Neural cell (in vitro differentiated cells): ENCODE measurements around the gene MYO7A. TPM values are rescaled to one million over a fixed set of nuclear protein-coding genes. Genes with fewer than 3 reads are reported as not detected.

Source experiments
- H2AFZ ChIP-seq: fragments of 200-600, 300-800 bp; sonication (generic), shearing (Covaris generic); 2 replicates; pipeline ENCODE4 v1.6.0; 2014; ENCODE audit warnings: low read depth, mild to moderate bottlenecking, antibody characterized with exemption, low read length, moderate library complexity
- H3F3A ChIP-seq: fragments of 200-600 bp; shearing (Covaris generic); 2 replicates; pipeline ENCODE4 v1.6.1; 2016; ENCODE audit warnings: mild to moderate bottlenecking, moderate library complexity, mixed read lengths, antibody characterized with exemption, low read length; ENCODE audit not compliant: insufficient read depth, poor library complexity, severe bottlenecking
- H3K27ac ChIP-seq: fragments of 200-600, 300-800 bp; sonication (generic), shearing (Covaris generic); 2 replicates; pipeline ENCODE4 v1.5.1; 2014; ENCODE audit warnings: mild to moderate bottlenecking, low read length, moderate library complexity
- H3K27me3 ChIP-seq: fragments of 300-800, 200-600 bp; sonication (generic), shearing (Covaris generic); 2 replicates; pipeline ENCODE4 v1.6.0; 2014; ENCODE audit warnings: mild to moderate bottlenecking, low read depth, low read length, moderate library complexity; ENCODE audit not compliant: insufficient read depth
- H3K36me3 ChIP-seq: fragments of 300-800, 200-600 bp; sonication (generic), shearing (Covaris generic); 2 replicates; pipeline ENCODE4 v1.5.1; 2014; ENCODE audit warnings: mild to moderate bottlenecking, antibody characterized with exemption, low read length, moderate library complexity; ENCODE audit not compliant: insufficient read depth
- H3K4me2 ChIP-seq: fragments of 300-800, 200-600 bp; sonication (generic), shearing (Covaris generic); 2 replicates; pipeline ENCODE4 v1.6.0; 2014; ENCODE audit warnings: mild to moderate bottlenecking, low read length
- H3K4me3 ChIP-seq: fragments of 300-800, 200-600 bp; sonication (generic), shearing (Covaris generic); 2 replicates; pipeline ENCODE4 v1.5.1; 2014; ENCODE audit warnings: mild to moderate bottlenecking, low read length, moderate library complexity
- H3K79me2 ChIP-seq: fragments of 200-600 bp; shearing (Covaris generic); replicated peaks from 2 replicates; pipeline ENCODE4 v1.6.0; 2014; ENCODE audit warnings: mild to moderate bottlenecking, low read length, moderate library complexity; ENCODE audit not compliant: insufficient read depth
- H3K9ac ChIP-seq: fragments of 300-800, 200-600 bp; sonication (generic), shearing (Covaris generic); 2 replicates; pipeline ENCODE4 v1.6.1; 2016; ENCODE audit warnings: mild to moderate bottlenecking, low read length, mixed read lengths
- H3K9me2 ChIP-seq: fragments of 200-600 bp; shearing (Covaris generic); 2 replicates; pipeline ENCODE4 v1.6.1; 2016; ENCODE audit warnings: mild to moderate bottlenecking, low read length, mixed read lengths; ENCODE audit not compliant: insufficient read depth
- H3K9me3 ChIP-seq: fragments of 200-600, 300-800 bp; sonication (generic), shearing (Covaris generic); 2 replicates; pipeline ENCODE4 v1.6.1; 2016; ENCODE audit warnings: mild to moderate bottlenecking, mixed run types, low read length, moderate library complexity, mixed read lengths
- H4K20me1 ChIP-seq: fragments of 200-600 bp; shearing (Covaris generic); 2 replicates; pipeline ENCODE4 v1.6.1; 2016; ENCODE audit warnings: mild to moderate bottlenecking, mixed run types; ENCODE audit not compliant: insufficient read depth
- EP300 ChIP-seq: fragments of 450-650 bp; conservative IDR thresholded peaks from 2 replicates; pipeline ENCODE4 v1.6.1; 2014; ENCODE audit warnings: antibody characterized with exemption, mild to moderate bottlenecking, moderate library complexity; ENCODE audit not compliant: poor library complexity, severe bottlenecking
- EZH2 ChIP-seq: fragments of 200-600, 300-800 bp; shearing (Covaris generic), sonication (generic); IDR thresholded peaks from 2 replicates; pipeline ENCODE4 v1.6.1; 2014; ENCODE audit warnings: antibody characterized with exemption, low read length, borderline replicate concordance, mild to moderate bottlenecking; ENCODE audit not compliant: insufficient read depth, poor library complexity, severe bottlenecking
- MXI1 ChIP-seq: fragments of 450-650 bp; conservative IDR thresholded peaks from 2 replicates; pipeline ENCODE4 v1.6.1; 2014; ENCODE audit warnings: antibody characterized with exemption, mild to moderate bottlenecking; ENCODE audit not compliant: poor library complexity, severe bottlenecking
- POLR2AphosphoS5 ChIP-seq: IDR thresholded peaks from 2 replicates; pipeline ENCODE4 v1.6.1; 2012
- RAD21 ChIP-seq: fragments of 450-650 bp; conservative IDR thresholded peaks from 2 replicates; pipeline ENCODE4 v1.6.1; 2014; ENCODE audit warnings: antibody characterized with exemption, mild to moderate bottlenecking, moderate library complexity
- SMC3 ChIP-seq: fragments of 450-650 bp; conservative IDR thresholded peaks from 2 replicates; pipeline ENCODE4 v1.6.1; 2014; ENCODE audit warnings: antibody characterized with exemption, mild to moderate bottlenecking, moderate library complexity; ENCODE audit not compliant: poor library complexity
- TAF1 ChIP-seq: IDR thresholded peaks from 2 replicates; pipeline ENCODE4 v1.6.1; 2012; ENCODE audit warnings: low read depth
- polyA plus RNA-seq: library from polyadenylated mRNA; depleted of rRNA; stranded (reverse); fragments of >200 nt; gene quantifications from 2 replicates; pipeline ENCODE4 v1.2.3, GENCODE V29; 2014
- TF ChIP-seq, protein P1 (sequence below): fragments of 450-650 bp; IDR thresholded peaks from 2 replicates; pipeline ENCODE4 v1.5.1; 2014; ENCODE audit warnings: antibody characterized with exemption, mild to moderate bottlenecking, moderate library complexity; ENCODE audit not compliant: poor library complexity, severe bottlenecking
- TF ChIP-seq, protein P2 (sequence below): IDR thresholded peaks from 2 replicates; pipeline ENCODE4 v1.6.1; 2012; ENCODE audit warnings: borderline replicate concordance

Gene MYO7A
- polyA plus RNA-seq, 1 donor from 2014 or later = 0.61 TPM

GRCh38 chr11:77143405-77144020 lies 15.5 kb downstream of the MYO7A start:
- H2AFZ ChIP-seq = no peak overlapping the region
- H4K20me1 ChIP-seq = no peaks in the 10 kb centered on the region
- TF ChIP-seq, protein P1, sequence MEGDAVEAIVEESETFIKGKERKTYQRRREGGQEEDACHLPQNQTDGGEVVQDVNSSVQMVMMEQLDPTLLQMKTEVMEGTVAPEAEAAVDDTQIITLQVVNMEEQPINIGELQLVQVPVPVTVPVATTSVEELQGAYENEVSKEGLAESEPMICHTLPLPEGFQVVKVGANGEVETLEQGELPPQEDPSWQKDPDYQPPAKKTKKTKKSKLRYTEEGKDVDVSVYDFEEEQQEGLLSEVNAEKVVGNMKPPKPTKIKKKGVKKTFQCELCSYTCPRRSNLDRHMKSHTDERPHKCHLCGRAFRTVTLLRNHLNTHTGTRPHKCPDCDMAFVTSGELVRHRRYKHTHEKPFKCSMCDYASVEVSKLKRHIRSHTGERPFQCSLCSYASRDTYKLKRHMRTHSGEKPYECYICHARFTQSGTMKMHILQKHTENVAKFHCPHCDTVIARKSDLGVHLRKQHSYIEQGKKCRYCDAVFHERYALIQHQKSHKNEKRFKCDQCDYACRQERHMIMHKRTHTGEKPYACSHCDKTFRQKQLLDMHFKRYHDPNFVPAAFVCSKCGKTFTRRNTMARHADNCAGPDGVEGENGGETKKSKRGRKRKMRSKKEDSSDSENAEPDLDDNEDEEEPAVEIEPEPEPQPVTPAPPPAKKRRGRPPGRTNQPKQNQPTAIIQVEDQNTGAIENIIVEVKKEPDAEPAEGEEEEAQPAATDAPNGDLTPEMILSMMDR = no peak
- TF ChIP-seq TAF1 (no peak), POLR2AphosphoS5 (no peak), RAD21 (no peak), EZH2 (no peak), MXI1 (no peak), SMC3 (no peak), EP300 (no peak)
- TF ChIP-seq, protein P2, sequence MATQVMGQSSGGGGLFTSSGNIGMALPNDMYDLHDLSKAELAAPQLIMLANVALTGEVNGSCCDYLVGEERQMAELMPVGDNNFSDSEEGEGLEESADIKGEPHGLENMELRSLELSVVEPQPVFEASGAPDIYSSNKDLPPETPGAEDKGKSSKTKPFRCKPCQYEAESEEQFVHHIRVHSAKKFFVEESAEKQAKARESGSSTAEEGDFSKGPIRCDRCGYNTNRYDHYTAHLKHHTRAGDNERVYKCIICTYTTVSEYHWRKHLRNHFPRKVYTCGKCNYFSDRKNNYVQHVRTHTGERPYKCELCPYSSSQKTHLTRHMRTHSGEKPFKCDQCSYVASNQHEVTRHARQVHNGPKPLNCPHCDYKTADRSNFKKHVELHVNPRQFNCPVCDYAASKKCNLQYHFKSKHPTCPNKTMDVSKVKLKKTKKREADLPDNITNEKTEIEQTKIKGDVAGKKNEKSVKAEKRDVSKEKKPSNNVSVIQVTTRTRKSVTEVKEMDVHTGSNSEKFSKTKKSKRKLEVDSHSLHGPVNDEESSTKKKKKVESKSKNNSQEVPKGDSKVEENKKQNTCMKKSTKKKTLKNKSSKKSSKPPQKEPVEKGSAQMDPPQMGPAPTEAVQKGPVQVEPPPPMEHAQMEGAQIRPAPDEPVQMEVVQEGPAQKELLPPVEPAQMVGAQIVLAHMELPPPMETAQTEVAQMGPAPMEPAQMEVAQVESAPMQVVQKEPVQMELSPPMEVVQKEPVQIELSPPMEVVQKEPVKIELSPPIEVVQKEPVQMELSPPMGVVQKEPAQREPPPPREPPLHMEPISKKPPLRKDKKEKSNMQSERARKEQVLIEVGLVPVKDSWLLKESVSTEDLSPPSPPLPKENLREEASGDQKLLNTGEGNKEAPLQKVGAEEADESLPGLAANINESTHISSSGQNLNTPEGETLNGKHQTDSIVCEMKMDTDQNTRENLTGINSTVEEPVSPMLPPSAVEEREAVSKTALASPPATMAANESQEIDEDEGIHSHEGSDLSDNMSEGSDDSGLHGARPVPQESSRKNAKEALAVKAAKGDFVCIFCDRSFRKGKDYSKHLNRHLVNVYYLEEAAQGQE = no peak
- no peaks in the 10 kb centered on the region for H3F3A ChIP-seq
- H3K9me2 ChIP-seq = no peaks in the 10 kb centered on the region
- no peak overlapping the region for H3K4me2 ChIP-seq
- no peaks in the 10 kb centered on the region for H3K27me3 ChIP-seq
- no peak overlapping the region for H3K4me3 ChIP-seq
- H3K79me2 ChIP-seq = no peaks in the 10 kb centered on the region
- H3K36me3 ChIP-seq = no peaks in the 10 kb centered on the region
- H3K9me3 ChIP-seq = no peaks in the 10 kb centered on the region
- no peak overlapping the region for H3K27ac ChIP-seq
- no peak overlapping the region for H3K9ac ChIP-seq

- H3K9ac ChIP-seq = no peak overlapping the region
- no peaks in the 10 kb centered on the region for H3K9me3 ChIP-seq
- no peaks in the 10 kb centered on the region for H3K79me2 ChIP-seq
- no peak overlapping the region for H3K4me2 ChIP-seq
- H3K27ac ChIP-seq = no peak overlapping the region
- H3K36me3 ChIP-seq = no peaks in the 10 kb centered on the region
- H3K9me2 ChIP-seq = no peaks in the 10 kb centered on the region
- no peak overlapping the region for H3K4me3 ChIP-seq
- TF ChIP-seq SMC3 (no peak), EP300 (no peak), RAD21 (no peak), EZH2 (no peak), MXI1 (no peak), TAF1 (no peak), POLR2AphosphoS5 (no peak)
- TF ChIP-seq, protein P2 = no peak
- TF ChIP-seq, protein P1 = no peak
- no peak overlapping the region for H2AFZ ChIP-seq
- no peaks in the 10 kb centered on the region for H3F3A ChIP-seq
- H3K27me3 ChIP-seq = no peaks in the 10 kb centered on the region
- H4K20me1 ChIP-seq = no peaks in the 10 kb centered on the region
These were observed 16.3 kb downstream of the MYO7A start for GRCh38 chr11:77144196-77144856.
